Osteoblast (primary cell): ENCODE results near the gene BAIAP2. TPM values are rescaled to one million over a fixed set of nuclear protein-coding genes. Genes with fewer than 3 reads are reported as not detected.

Source experiments
- DNase-seq: peaks from one replicate; pipeline ENCODE4 v3.0.0; 2011; ENCODE audit warnings: low spot score, mixed read lengths; ENCODE audit not compliant: insufficient read length; ENCODE audit errors: missing footprints
- H2AFZ ChIP-seq: 2 replicates; pipeline ENCODE4 v1.6.0; 2011; ENCODE audit warnings: mild to moderate bottlenecking, low read length
- H3K27ac ChIP-seq: 2 replicates; pipeline ENCODE4 v1.5.1; 2011; ENCODE audit warnings: mild to moderate bottlenecking, low read depth, low read length, moderate library complexity
- H3K27me3 ChIP-seq: 2 replicates; pipeline ENCODE4 v1.6.0; 2012; ENCODE audit warnings: mild to moderate bottlenecking, control low read depth, inconsistent platforms, low read length, moderate library complexity; ENCODE audit not compliant: insufficient read depth
- H3K36me3 ChIP-seq: 2 replicates; pipeline ENCODE4 v1.5.1; 2011; ENCODE audit warnings: mild to moderate bottlenecking, low read length, control low read depth, moderate library complexity; ENCODE audit not compliant: insufficient read depth
- H3K4me1 ChIP-seq: 2 replicates; pipeline ENCODE4 v1.5.1; 2011; ENCODE audit warnings: mild to moderate bottlenecking, low read length, control low read depth, moderate library complexity; ENCODE audit not compliant: insufficient read depth
- H3K4me2 ChIP-seq: 2 replicates; pipeline ENCODE4 v1.6.0; 2011; ENCODE audit warnings: mild to moderate bottlenecking, low read length; ENCODE audit not compliant: insufficient read depth
- H3K4me3 ChIP-seq: fragments of 200-600 bp; sonication (generic); 3 replicates; pipeline ENCODE4 v1.5.1; 2012; ENCODE audit warnings: mild to moderate bottlenecking, low read length, inconsistent platforms; ENCODE audit not compliant: insufficient read depth
- H3K79me2 ChIP-seq: 2 replicates; pipeline ENCODE4 v1.6.0; 2012; ENCODE audit warnings: mild to moderate bottlenecking, low read length, control low read depth, inconsistent platforms; ENCODE audit not compliant: insufficient read depth
- H3K9me3 ChIP-seq: 2 replicates; pipeline ENCODE4 v1.5.1; 2011; ENCODE audit warnings: low read depth, low read length, control low read depth
- H4K20me1 ChIP-seq: 2 replicates; pipeline ENCODE4 v1.6.0; 2012; ENCODE audit warnings: mild to moderate bottlenecking, low read length, control low read depth; ENCODE audit not compliant: insufficient read depth
- total RNA-seq: library from RNA; depleted of rRNA; stranded (reverse); fragments of >200 nt; gene quantifications from 2 replicates; pipeline ENCODE4 v1.2.3, GENCODE V29; 2012
- TF ChIP-seq, protein P1 (sequence below): IDR thresholded peaks from 2 replicates; pipeline ENCODE4 v1.5.1; 2011; ENCODE audit warnings: mild to moderate bottlenecking, low read depth, low read length, moderate library complexity; ENCODE audit errors: extremely low read depth

Gene BAIAP2
- total RNA-seq, 1 donor: 15.6 TPM

GRCh38 chr17:81163051-81163695, 128.2 kb downstream of the BAIAP2 start:
- Histone ChIP-seq H3K27me3 (peaks cover 29% of the 10 kb centered on the region), H3K27ac (no peak overlapping the region), H3K4me3 (no peak overlapping the region), H4K20me1 (no peaks in the 10 kb centered on the region), H3K36me3 (no peaks in the 10 kb centered on the region), H2AFZ (no peak overlapping the region), H3K4me2 (no peak overlapping the region), H3K4me1 (no peaks in the 10 kb centered on the region), H3K79me2 (no peaks in the 10 kb centered on the region), H3K9me3 (no peaks in the 10 kb centered on the region)
- no peak for DNase-seq
- TF ChIP-seq, protein P1, sequence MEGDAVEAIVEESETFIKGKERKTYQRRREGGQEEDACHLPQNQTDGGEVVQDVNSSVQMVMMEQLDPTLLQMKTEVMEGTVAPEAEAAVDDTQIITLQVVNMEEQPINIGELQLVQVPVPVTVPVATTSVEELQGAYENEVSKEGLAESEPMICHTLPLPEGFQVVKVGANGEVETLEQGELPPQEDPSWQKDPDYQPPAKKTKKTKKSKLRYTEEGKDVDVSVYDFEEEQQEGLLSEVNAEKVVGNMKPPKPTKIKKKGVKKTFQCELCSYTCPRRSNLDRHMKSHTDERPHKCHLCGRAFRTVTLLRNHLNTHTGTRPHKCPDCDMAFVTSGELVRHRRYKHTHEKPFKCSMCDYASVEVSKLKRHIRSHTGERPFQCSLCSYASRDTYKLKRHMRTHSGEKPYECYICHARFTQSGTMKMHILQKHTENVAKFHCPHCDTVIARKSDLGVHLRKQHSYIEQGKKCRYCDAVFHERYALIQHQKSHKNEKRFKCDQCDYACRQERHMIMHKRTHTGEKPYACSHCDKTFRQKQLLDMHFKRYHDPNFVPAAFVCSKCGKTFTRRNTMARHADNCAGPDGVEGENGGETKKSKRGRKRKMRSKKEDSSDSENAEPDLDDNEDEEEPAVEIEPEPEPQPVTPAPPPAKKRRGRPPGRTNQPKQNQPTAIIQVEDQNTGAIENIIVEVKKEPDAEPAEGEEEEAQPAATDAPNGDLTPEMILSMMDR: no peak

- DNase-seq: no peak
- Histone ChIP-seq H3K79me2 (no peaks in the 10 kb centered on the region), H3K9me3 (no peaks in the 10 kb centered on the region), H3K27ac (no peak overlapping the region), H4K20me1 (no peaks in the 10 kb centered on the region), H3K4me2 (no peak overlapping the region), H3K4me3 (no peak overlapping the region), H3K36me3 (no peaks in the 10 kb centered on the region), H2AFZ (no peak overlapping the region), H3K4me1 (no peaks in the 10 kb centered on the region), H3K27me3 (peaks cover 29% of the 10 kb centered on the region)
- TF ChIP-seq, protein P1: no peak
Observed at GRCh38 chr17:81163703-81164370, 128.9 kb downstream of the BAIAP2 start.

DNA sequence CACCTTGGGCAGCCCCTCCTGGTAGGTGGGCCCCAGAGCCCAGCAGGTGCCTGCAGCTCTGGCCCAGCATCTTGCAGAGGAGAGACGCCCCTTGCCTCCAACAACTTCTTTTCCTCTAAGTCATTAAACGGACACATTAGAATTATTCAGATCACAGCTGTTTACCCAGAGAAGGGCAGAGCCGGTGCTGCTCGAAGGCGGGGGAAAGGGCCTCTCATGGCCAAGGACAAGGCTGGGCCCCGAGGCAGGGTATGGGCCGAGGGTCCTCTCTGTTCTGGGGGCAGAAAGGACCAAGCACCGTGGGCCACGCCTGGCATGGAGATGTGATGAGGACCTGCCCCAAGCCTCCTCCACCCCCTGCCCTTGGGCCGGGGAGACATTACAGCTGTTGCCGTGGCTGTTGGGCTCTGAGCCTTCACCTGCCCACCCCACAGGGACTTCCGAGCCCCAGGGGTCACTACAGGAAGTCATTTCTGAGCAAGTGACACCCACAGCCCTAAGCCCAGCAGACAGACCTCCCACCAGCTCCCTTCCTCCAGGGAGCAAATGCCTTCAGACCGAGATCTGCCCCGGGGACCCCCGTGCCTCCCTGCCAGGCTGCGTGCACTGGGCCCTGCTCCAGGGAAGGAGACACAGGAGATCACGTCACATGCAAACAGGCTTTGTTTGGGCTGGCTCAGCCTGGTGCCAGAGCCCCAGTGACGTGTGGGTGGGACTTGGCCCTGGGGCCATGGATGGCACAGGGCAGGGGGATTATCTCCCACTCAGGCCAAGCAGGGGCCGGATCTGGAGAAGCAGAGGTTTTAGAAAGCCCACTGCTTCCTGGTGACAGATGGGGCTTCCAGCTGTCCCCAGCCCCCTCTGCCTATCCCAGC, 129.7 kb downstream of the BAIAP2 start:
- no peak for DNase-seq
- Histone ChIP-seq H3K4me3 (no peak overlapping the region), H3K27ac (no peak overlapping the region), H3K36me3 (no peaks in the 10 kb centered on the region), H3K9me3 (no peaks in the 10 kb centered on the region), H3K4me2 (no peak overlapping the region), H3K4me1 (no peaks in the 10 kb centered on the region), H4K20me1 (no peaks in the 10 kb centered on the region), H3K27me3 (peaks cover 29% of the 10 kb centered on the region), H2AFZ (no peak overlapping the region), H3K79me2 (no peaks in the 10 kb centered on the region)
- TF ChIP-seq, protein P1: no peak
